Esophagus (tissue), 2 donors: ENCODE results near the gene SLC23A1. TPM values are rescaled to one million over a fixed set of nuclear protein-coding genes. Genes with fewer than 3 reads are reported as not detected.

Source experiments
- H3K27ac ChIP-seq, 2 donors: one replicate each; pipeline ENCODE4 v1.5.1; 2013; ENCODE audit warnings: low read depth in 2 of 2, mild to moderate bottlenecking in 2 of 2, inconsistent platforms in 1 of 2, low read length in 1 of 2, moderate library complexity in 1 of 2
- H3K27me3 ChIP-seq, 2 donors: one replicate each; pipeline ENCODE4 v1.6.1; 2013; ENCODE audit warnings: low read length in 2 of 2, control low read depth in 1 of 2, mild to moderate bottlenecking in 1 of 2; ENCODE audit not compliant: insufficient read depth in 2 of 2, control insufficient read depth in 1 of 2
- H3K36me3 ChIP-seq, 2 donors: one replicate each; pipeline ENCODE4 v1.6.1; 2013; ENCODE audit warnings: low read length in 1 of 2; ENCODE audit not compliant: control insufficient read depth in 2 of 2, insufficient read depth in 2 of 2
- H3K4me1 ChIP-seq, 2 donors: one replicate each; pipeline ENCODE4 v1.6.1; 2013; ENCODE audit warnings: low read length in 1 of 2; ENCODE audit not compliant: control insufficient read depth in 2 of 2, insufficient read depth in 2 of 2
- H3K4me3 ChIP-seq, 2 donors: one replicate each; pipeline ENCODE4 v1.5.1; 2013; ENCODE audit warnings: low read length in 2 of 2, mild to moderate bottlenecking in 2 of 2, low read depth in 1 of 2, moderate library complexity in 1 of 2
- H3K9me3 ChIP-seq, 2 donors: one replicate each; pipeline ENCODE4 v1.6.1; 2013; ENCODE audit warnings: mild to moderate bottlenecking in 2 of 2, low read depth in 1 of 2, low read length in 1 of 2, moderate library complexity in 1 of 2; ENCODE audit not compliant: control insufficient read depth in 2 of 2, insufficient read depth in 1 of 2
- WGBS, 2 donors: extraction: QIAGEN DNeasy Blood & Tissue Kit; methylation state at CpG; one replicate each; pipeline ENCODE4 v1.1.7; 2013; 5-methylcytosine and 5-hydroxymethylcytosine counted together
- polyA plus RNA-seq, 2 donors: library from polyadenylated mRNA; stranded (reverse); fragments of 200-250 nt; gene quantifications; one replicate each; pipeline ENCODE4 v1.2.3, GENCODE V29; 2013
- donor health status: healthy with polysubstance abuse.
- donor health status: Bipolar disorder and iron deficiency.

The SLC23A1 gene
- under 1 TPM; 0.01 to 0.12 TPM for polyA plus RNA-seq

- Histone ChIP-seq H3K27me3 (no peaks in the 10 kb centered on the region), H3K27ac (peak within 1 kb of the TSS in 1 of 2 donors; percentile 70), H3K36me3 (peaks cover 0 to 3% of the 10 kb centered on the region in 2 donors), H3K4me1 (peaks cover 5 to 21% of the 10 kb centered on the region in 2 donors), H3K4me3 (no peak within 1 kb of the TSS), H3K9me3 (no peaks in the 10 kb centered on the region)
- WGBS, 2 donors: 54 to 63% methylated on average over 10 of the region's 10 CpGs
Measured at GRCh38 chr5:139383275-139383992, at the start of gene SLC23A1. Gene SLC23A1 (minus strand): TSS chr5:139383297. CDS start chr5:139383253, 44 bp downstream.

GRCh38 chr5:139431706-139432105 lies 48.6 kb upstream of the SLC23A1 start:
- H3K36me3 ChIP-seq: no peaks in the 10 kb centered on the region
- WGBS, 2 donors: 85 to 87% methylated on average over 1 of the region's 1 CpG

GRCh38 chr5:139430015-139430414 lies 46.9 kb upstream of the SLC23A1 start:
- H3K4me1 ChIP-seq: no peaks in the 10 kb centered on the region
- peaks cover 1 to 4% of the 10 kb centered on the region in 2 donors for H3K36me3 ChIP-seq
- H3K4me3 ChIP-seq: no peak overlapping the region
- H3K9me3 ChIP-seq: no peaks in the 10 kb centered on the region
- 80 to 84% methylated on average over 2 of the region's 2 CpGs for WGBS, 2 donors
- no peaks in the 10 kb centered on the region for H3K27me3 ChIP-seq
- no peak overlapping the region for H3K27ac ChIP-seq

More at GRCh38 chr5:139431706-139432105, 48.6 kb upstream of the SLC23A1 start:
- no peak overlapping the region for H3K27ac ChIP-seq
- no peak overlapping the region for H3K4me3 ChIP-seq
- no peaks in the 10 kb centered on the region for H3K9me3 ChIP-seq
- no peaks in the 10 kb centered on the region for H3K27me3 ChIP-seq
- H3K4me1 ChIP-seq: no peaks in the 10 kb centered on the region

GRCh38 chr5:139426203-139426885 lies 43.2 kb upstream of the SLC23A1 start:
- Histone ChIP-seq H3K4me3 (no peak overlapping the region), H3K27ac (no peak overlapping the region), H3K4me1 (no peaks in the 10 kb centered on the region), H3K27me3 (no peaks in the 10 kb centered on the region), H3K36me3 (peaks cover 1 to 4% of the 10 kb centered on the region in 2 donors), H3K9me3 (no peaks in the 10 kb centered on the region)
- WGBS, 2 donors: 76 to 80% methylated on average over 8 of the region's 8 CpGs

- peaks cover 1 to 4% of the 10 kb centered on the region in 2 donors for H3K36me3 ChIP-seq
Measured at GRCh38 chr5:139425497-139425896, 42.4 kb upstream of the SLC23A1 start.

GRCh38 chr5:139422307-139422893 lies 39.3 kb upstream of the SLC23A1 start:
- H3K27me3 ChIP-seq: no peaks in the 10 kb centered on the region
- H3K4me3 ChIP-seq: no peak overlapping the region
- 39 to 40% methylated on average over 5 of the region's 5 CpGs for WGBS, 2 donors
- H3K36me3 ChIP-seq: peaks cover 1 to 4% of the 10 kb centered on the region in 2 donors
- H3K9me3 ChIP-seq: no peaks in the 10 kb centered on the region
- no peaks in the 10 kb centered on the region for H3K4me1 ChIP-seq
- H3K27ac ChIP-seq: no peak overlapping the region

More at GRCh38 chr5:139425497-139425896, 42.4 kb upstream of the SLC23A1 start:
- Histone ChIP-seq H3K9me3 (no peaks in the 10 kb centered on the region), H3K27me3 (no peaks in the 10 kb centered on the region), H3K4me3 (no peak overlapping the region), H3K27ac (no peak overlapping the region), H3K4me1 (no peaks in the 10 kb centered on the region)
- WGBS, 2 donors: 91 to 92% methylated on average over 5 of the region's 5 CpGs

- Histone ChIP-seq H3K4me3 (no peak overlapping the region), H3K4me1 (peaks cover 6 to 14% of the 10 kb centered on the region in 2 donors), H3K36me3 (no peaks in the 10 kb centered on the region), H3K27me3 (no peaks in the 10 kb centered on the region), H3K27ac (no peak overlapping the region), H3K9me3 (no peaks in the 10 kb centered on the region)
- 65 to 77% methylated on average over 9 of the region's 9 CpGs for WGBS, 2 donors
Measured at GRCh38 chr5:139419226-139420192, 36.4 kb upstream of the SLC23A1 start.

GRCh38 chr5:139418793-139419192 lies 35.7 kb upstream of the SLC23A1 start:
- Histone ChIP-seq H3K9me3 (no peaks in the 10 kb centered on the region), H3K27ac (no peak overlapping the region), H3K4me1 (peaks cover 6 to 16% of the 10 kb centered on the region in 2 donors), H3K36me3 (no peaks in the 10 kb centered on the region), H3K27me3 (no peaks in the 10 kb centered on the region), H3K4me3 (no peak overlapping the region)
- 80 to 82% methylated on average over 1 of the region's 1 CpG for WGBS, 2 donors

GRCh38 chr5:139417214-139417613 lies 34.1 kb upstream of the SLC23A1 start:
- no peaks in the 10 kb centered on the region for H3K27me3 ChIP-seq
- H3K27ac ChIP-seq: no peak overlapping the region
- H3K4me3 ChIP-seq: no peak overlapping the region
- no peaks in the 10 kb centered on the region for H3K36me3 ChIP-seq
- 39 to 48% methylated on average over 4 of the region's 4 CpGs for WGBS, 2 donors
- peaks cover 6 to 16% of the 10 kb centered on the region in 2 donors for H3K4me1 ChIP-seq
- no peaks in the 10 kb centered on the region for H3K9me3 ChIP-seq
